H1 (cell line): ENCODE results near the gene ICA1. TPM values are rescaled to one million over a fixed set of nuclear protein-coding genes. Genes with fewer than 3 reads are reported as not detected.

ENCODE experiments used
- CTCF ChIA-PET: fragments of 300-600 bp; sonication (Branson Sonifier 250); formaldehyde crosslinking; loops from one replicate; lab custom pipeline; 2021; ENCODE audit not compliant: partially characterized antibody; lab: Charles Lee
- POLR2A ChIA-PET: fragments of 300-600 bp; sonication (Branson Sonifier 250); formaldehyde crosslinking; loops from one replicate; lab custom pipeline; 2021; ENCODE audit warnings: inconsistent platforms; ENCODE audit not compliant: partially characterized antibody; lab: Charles Lee
- DNase-seq, 2 experiments: peaks; one replicate each; pipeline versions ENCODE4 v3.0.0 to v3.0.0-alpha.2; 2010 to 2022; ENCODE audit warnings: low spot score in 2 of 2, low read depth in 1 of 2, mixed read lengths in 1 of 2
- FAIRE-seq: peaks from 2 replicates; lab custom pipeline; 2011; peaks lifted over from hg19 to GRCh38; lab: Jason Lieb, UNC
- H2AFZ ChIP-seq: 2 replicates; pipeline ENCODE4 v1.8.1; 2012; ENCODE audit warnings: low read length, inconsistent platforms
- H2AK5ac ChIP-seq: 2 replicates; pipeline ENCODE4 v1.6.1; 2013; ENCODE audit warnings: low read depth, low read length
- H2BK120ac ChIP-seq: replicated peaks from 2 replicates; pipeline ENCODE3; 2013; ENCODE audit warnings: low read depth, low read length, inconsistent platforms
- H2BK12ac ChIP-seq: 2 replicates; pipeline ENCODE4 v1.6.1; 2013; ENCODE audit warnings: low read depth, low read length
- H2BK15ac ChIP-seq: 2 replicates; pipeline ENCODE4 v1.6.1; 2013; ENCODE audit warnings: low read length
- H2BK20ac ChIP-seq: 2 replicates; pipeline ENCODE4 v1.6.1; 2013; ENCODE audit warnings: low read length
- H2BK5ac ChIP-seq: 2 replicates; pipeline ENCODE4 v1.6.1; 2013; ENCODE audit warnings: low read depth, low read length
- H3K14ac ChIP-seq: 2 replicates; pipeline ENCODE4 v1.6.1; 2013; ENCODE audit warnings: inconsistent platforms; ENCODE audit not compliant: insufficient read length
- H3K18ac ChIP-seq: 2 replicates; pipeline ENCODE4 v1.6.1; 2013; ENCODE audit warnings: low read length; ENCODE audit errors: extremely low read depth
- H3K23ac ChIP-seq: 2 replicates; pipeline ENCODE4 v1.6.1; 2013; ENCODE audit warnings: inconsistent platforms; ENCODE audit not compliant: insufficient read length
- H3K23me2 ChIP-seq: 2 replicates; pipeline ENCODE4 v1.6.1; 2013; ENCODE audit warnings: low read depth, low read length
- H3K27ac ChIP-seq: 2 replicates; pipeline ENCODE4 v1.6.1; 2011; ENCODE audit warnings: low read depth, low read length, inconsistent platforms
- H3K27me3 ChIP-seq, 4 experiments: replicated peaks in 1 of 4; 1 replicate in 1 of 4; 2 replicates in 3 of 4; pipeline versions ENCODE4 v1.6.1 to v1.8.1; 2011 to 2013; ENCODE audit warnings: low read length in 3 of 4, mild to moderate bottlenecking in 3 of 4, inconsistent platforms in 2 of 4, mixed read lengths in 2 of 4, moderate library complexity in 1 of 4; ENCODE audit not compliant: control insufficient read depth in 3 of 4, insufficient read depth in 3 of 4; ENCODE audit errors: extremely low read depth in 1 of 4
- H3K36me3 ChIP-seq, 4 experiments: 2 replicates each; pipeline versions ENCODE4 v1.6.1 to v1.8.1; 2011 to 2013; ENCODE audit warnings: mild to moderate bottlenecking in 4 of 4, low read length in 3 of 4, moderate library complexity in 2 of 4, control low read depth in 1 of 4, inconsistent platforms in 1 of 4; ENCODE audit not compliant: insufficient read depth in 4 of 4, control insufficient read depth in 2 of 4
- H3K4ac ChIP-seq: replicated peaks from 2 replicates; pipeline ENCODE3; 2013; ENCODE audit warnings: low read length, low read depth, mixed read lengths, inconsistent platforms; ENCODE audit not compliant: insufficient read length
- H3K4me1 ChIP-seq, 4 experiments: replicated peaks in 1 of 4; 1 replicate in 1 of 4; 2 replicates in 3 of 4; pipeline versions ENCODE4 v1.6.1 to v1.8.1; 2011 to 2013; ENCODE audit warnings: low read length in 3 of 4, inconsistent platforms in 2 of 4, mixed read lengths in 1 of 4; ENCODE audit not compliant: insufficient read depth in 4 of 4, control insufficient read depth in 3 of 4
- H3K4me2 ChIP-seq, 2 experiments: 2 replicates each; pipeline versions ENCODE4 v1.6.1 to v1.8.1; 2011 to 2013; ENCODE audit warnings: low read depth in 2 of 2, low read length in 2 of 2, control low read depth in 1 of 2, inconsistent platforms in 1 of 2, mild to moderate bottlenecking in 1 of 2; ENCODE audit not compliant: insufficient read depth in 1 of 2
- H3K4me3 ChIP-seq, 4 experiments: fragments of 200-600, 300-600 bp in 1 of 4; sonication (generic), shearing (Covaris generic), sonication (Bioruptor Twin) in 1 of 4; 2 replicates each; pipeline versions ENCODE4 v1.5.1 to v1.8.1; 2011 to 2016; ENCODE audit warnings: low read length in 4 of 4, low read depth in 3 of 4, control low read depth in 2 of 4, inconsistent platforms in 2 of 4, mild to moderate bottlenecking in 2 of 4, mixed read lengths in 1 of 4, moderate library complexity in 1 of 4; ENCODE audit not compliant: insufficient read depth in 2 of 4; ENCODE audit errors: extremely low read depth in 1 of 4
- H3K56ac ChIP-seq: replicated peaks from 2 replicates; pipeline ENCODE3; 2013; ENCODE audit warnings: low read depth, mild to moderate bottlenecking, mixed read lengths, low read length, inconsistent platforms; ENCODE audit not compliant: insufficient read length
- H3K79me1 ChIP-seq: 2 replicates; pipeline ENCODE4 v1.6.1; 2013; ENCODE audit warnings: low read depth, low read length, control low read depth
- H3K79me2 ChIP-seq, 2 experiments: 2 replicates each; pipeline versions ENCODE4 v1.6.1 to v1.8.1; 2012 to 2013; ENCODE audit warnings: low read length in 2 of 2, mild to moderate bottlenecking in 2 of 2, inconsistent platforms in 1 of 2; ENCODE audit not compliant: insufficient read depth in 2 of 2, control insufficient read depth in 1 of 2
- H3K9ac ChIP-seq, 4 experiments: replicated peaks in 1 of 4; 1 replicate in 1 of 4; 2 replicates in 3 of 4; pipeline versions ENCODE4 v1.6.1 to v1.8.1; 2011 to 2013; ENCODE audit warnings: low read depth in 3 of 4, low read length in 3 of 4, control low read depth in 2 of 4, mild to moderate bottlenecking in 2 of 4, moderate library complexity in 2 of 4, inconsistent platforms in 1 of 4; ENCODE audit errors: extremely low read depth in 1 of 4
- H3K9me3 ChIP-seq, 2 experiments: 2 replicates each; pipeline versions ENCODE4 v1.6.1 to v1.8.1; 2012 to 2013; ENCODE audit warnings: mild to moderate bottlenecking in 2 of 2, moderate library complexity in 2 of 2, control low read depth in 1 of 2, inconsistent platforms in 1 of 2, low read depth in 1 of 2, low read length in 1 of 2, mixed read lengths in 1 of 2; ENCODE audit not compliant: insufficient read depth in 2 of 2
- H4K20me1 ChIP-seq, 2 experiments: replicated peaks in 1 of 2; 2 replicates each; pipeline versions ENCODE3 to v1.8.1; 2011 to 2013; ENCODE audit warnings: inconsistent platforms in 2 of 2, low read length in 2 of 2, mild to moderate bottlenecking in 1 of 2; ENCODE audit not compliant: insufficient read depth in 2 of 2, control insufficient read depth in 1 of 2
- H4K5ac ChIP-seq: 2 replicates; pipeline ENCODE4 v1.6.1; 2013; ENCODE audit warnings: low read length, low read depth, mixed read lengths, inconsistent platforms; ENCODE audit not compliant: insufficient read length
- H4K8ac ChIP-seq: 2 replicates; pipeline ENCODE4 v1.8.0; 2013; ENCODE audit warnings: mild to moderate bottlenecking, moderate library complexity, low read length, inconsistent platforms; ENCODE audit not compliant: insufficient read depth; ENCODE audit errors: extremely low read depth
- H4K91ac ChIP-seq: replicated peaks from 2 replicates; pipeline ENCODE3; 2013; ENCODE audit warnings: low read length, mixed read lengths, inconsistent platforms; ENCODE audit not compliant: insufficient read length
- ASH2L ChIP-seq: fragments of 200-600, 300-600 bp; sonication (generic); IDR thresholded peaks from one replicate; pipeline ENCODE4 v1.7.1; 2017; ENCODE audit warnings: low read length
- CBX5 ChIP-seq: fragments of 300-800, 300-1000 bp; sonication (generic); IDR thresholded peaks from 2 replicates; pipeline ENCODE4 v1.7.1; 2016; ENCODE audit warnings: antibody characterized with exemption, low read length, low read depth
- CHD1 ChIP-seq: IDR thresholded peaks from 2 replicates; pipeline ENCODE4 v1.6.1; 2012; ENCODE audit warnings: low read depth, low read length, improper control_type of control experiment
- EGR1 ChIP-seq: IDR thresholded peaks from 2 replicates; pipeline ENCODE4 v1.6.1; 2011; ENCODE audit warnings: low read depth, low read length, borderline replicate concordance
- FOSL1 ChIP-seq: IDR thresholded peaks from 2 replicates; pipeline ENCODE4 v1.6.1; 2011; ENCODE audit warnings: mild to moderate bottlenecking, low read depth, low read length, moderate library complexity; ENCODE audit not compliant: insufficient read depth
- KDM4A ChIP-seq: IDR thresholded peaks from one replicate; pipeline ENCODE4 v1.7.1; 2012; ENCODE audit warnings: low read depth, mild to moderate bottlenecking, moderate library complexity, low read length, inconsistent platforms; ENCODE audit not compliant: severe bottlenecking
- KDM5A ChIP-seq: fragments of 200-600 bp; IDR thresholded peaks from 2 replicates; pipeline ENCODE4 v1.7.1; 2012; ENCODE audit warnings: mild to moderate bottlenecking, low read length, inconsistent platforms, mixed read lengths
- POU5F1 ChIP-seq: IDR thresholded peaks from 2 replicates; pipeline ENCODE4 v1.6.1; 2011; ENCODE audit warnings: low read depth, mild to moderate bottlenecking, low read length, moderate library complexity
- SIN3A ChIP-seq, 2 experiments: IDR thresholded peaks in 1 of 2; conservative IDR thresholded peaks in 1 of 2; 2 replicates each; pipeline ENCODE4 v1.6.1; 2011 to 2012; ENCODE audit warnings: low read length in 2 of 2, improper control_type of control experiment in 1 of 2, low read depth in 1 of 2, mild to moderate bottlenecking in 1 of 2
- SIRT6 ChIP-seq: IDR thresholded peaks from one replicate; pipeline ENCODE4 v1.7.1; 2012; ENCODE audit warnings: low read length, inconsistent platforms
- TEAD4 ChIP-seq: IDR thresholded peaks from 2 replicates; pipeline ENCODE4 v1.6.1; 2012; ENCODE audit warnings: low read depth, low read length, inconsistent platforms, mixed read lengths
- WGBS, 2 experiments: shearing (Covaris generic) in 1 of 2; methylation state at CpG; one replicate each; pipeline versions ENCODE4 v1.1.6 to v1.1.7; 2013 to 2015; ENCODE audit warnings: low lambda C conversion rate in 2 of 2, mixed read lengths in 2 of 2, inconsistent platforms in 1 of 2, low coverage in 1 of 2, missing lambda C conversion rate in 1 of 2; ENCODE audit not compliant: insufficient replicate concordance in 2 of 2, insufficient coverage in 1 of 2, insufficient read length in 1 of 2; ENCODE audit errors: extremely low coverage in 1 of 2, missing lambda C conversion rate in 1 of 2; 5-methylcytosine and 5-hydroxymethylcytosine counted together
- polyA plus RNA-seq, 7 experiments: library from polyadenylated mRNA; depleted of rRNA in 3 of 7; stranded (reverse) in 5 of 7; unstranded in 2 of 7; fragments of >200 nt in 5 of 7; fragments of 200-250 nt in 2 of 7; gene quantifications; 1 replicate in 5 of 7; 2 replicates in 1 of 7; 4 replicates in 1 of 7; pipeline versions ENCODE4 v1.2.1 to v1.2.3, GENCODE V29; 2011 to 2013; ENCODE audit warnings: missing spikeins in 2 of 7, mixed read lengths in 2 of 7
- total RNA-seq: library from RNA; stranded (reverse); fragmentation: NEBNext Ultra II Directional; extraction: Animal tissue kit (Norgen Biotek cat#: 25700); gene quantifications from 2 replicates; pipeline ENCODE4 v1.2.1, GENCODE V29; 2021

Gene ICA1
- total and polyA plus RNA-seq, 2 of the 8 experiments (the other 6 are each of a cell fraction or from before 2014, with no cell fraction given) = 14.9 to 37.1 TPM

- FAIRE-seq = no peak
- TF ChIP-seq CHD1 = no peak
- no peak for TF ChIP-seq ASH2L
- TF ChIP-seq POU5F1 = no peak
- TF ChIP-seq TEAD4 = no peak
- no peak for TF ChIP-seq FOSL1
- TF ChIP-seq EGR1 = no peak
- TF ChIP-seq SIRT6 = no peak
- no peak for TF ChIP-seq KDM5A
- TF ChIP-seq SIN3A (conservative IDR thresholded peaks at IDR 0.05 in 1 of 2, IDR thresholded peaks at IDR 0.05 in 1 of 2; ENCODE audit: low read depth in 1 of 2, low read length in 2 of 2) = no peak
- TF ChIP-seq KDM4A = no peak
- TF ChIP-seq CBX5 = no peak
Measured at GRCh38 chr7:8089036-8089780, 172.8 kb downstream of the ICA1 start.

More at GRCh38 chr7:8089036-8089780, 172.8 kb downstream of the ICA1 start:
- no peaks in the 10 kb centered on the region for H3K27me3 ChIP-seq
- no peak for DNase-seq
- H3K56ac ChIP-seq = no peak overlapping the region
- no peak overlapping the region for H3K4me3 ChIP-seq
- CTCF ChIA-PET = interaction anchor here (0.6 to 1.6 kb wide), 5 partner anchors 33 to 408 kb away, joined by 3 to 4 read pairs (median 3); no protein-coding TSS in a partner anchor
- H4K91ac ChIP-seq = no peak overlapping the region
- no peak overlapping the region for H4K5ac ChIP-seq
- no peaks in the 10 kb centered on the region for H3K23me2 ChIP-seq
- H2BK15ac ChIP-seq = no peak overlapping the region
- no peak overlapping the region for H2BK120ac ChIP-seq
- H3K79me2 ChIP-seq = no peaks in the 10 kb centered on the region
- H4K20me1 ChIP-seq = no peaks in the 10 kb centered on the region
- H3K79me1 ChIP-seq = no peaks in the 10 kb centered on the region
- no peak overlapping the region for H2BK12ac ChIP-seq
- H3K23ac ChIP-seq = no peak overlapping the region
- H3K4me2 ChIP-seq = no peak overlapping the region
- H2AFZ ChIP-seq = no peak overlapping the region
- no peak overlapping the region for H3K18ac ChIP-seq
- no peak overlapping the region for H3K9ac ChIP-seq
- no peak overlapping the region for H4K8ac ChIP-seq
- H3K9me3 ChIP-seq = no peaks in the 10 kb centered on the region
- H2BK20ac ChIP-seq = no peak overlapping the region
- H3K4ac ChIP-seq = no peak overlapping the region
- no peak overlapping the region for H3K27ac ChIP-seq
- H2BK5ac ChIP-seq = no peak overlapping the region
- POLR2A ChIA-PET = no interaction called here
- H2AK5ac ChIP-seq = no peak overlapping the region
- H3K4me1 ChIP-seq = peaks cover 0 to 2% (median 0%) of the 10 kb centered on the region in 4 experiments; a peak in 1 of 7 replicates
- 93% methylated on average over 6 of the region's 6 CpGs; no CpG with 5 or more reads in 1 of the 2 experiments for WGBS, 2 experiments
- no peaks in the 10 kb centered on the region for H3K36me3 ChIP-seq
- no peak overlapping the region for H3K14ac ChIP-seq
